HFF-Myc (cell line): Measurements from ENCODE around the gene PATZ1.

Source experiments
- DNase-seq: peaks from one replicate; pipeline ENCODE4 v3.0.0-alpha.2; 2011; ENCODE audit warnings: low read depth; ENCODE audit errors: extremely low read depth
- H3K4me3 ChIP-seq: replicated peaks from 2 replicates; pipeline ENCODE4 v1.5.1; 2011; ENCODE audit warnings: low read depth, mild to moderate bottlenecking, control low read depth, low read length
- TF ChIP-seq, protein P1 (sequence below): IDR thresholded peaks from 2 replicates; pipeline ENCODE4 v1.5.1; 2012; ENCODE audit warnings: mild to moderate bottlenecking, low read depth, low read length, control low read depth; ENCODE audit errors: missing control alignments

Gene PATZ1

DNA sequence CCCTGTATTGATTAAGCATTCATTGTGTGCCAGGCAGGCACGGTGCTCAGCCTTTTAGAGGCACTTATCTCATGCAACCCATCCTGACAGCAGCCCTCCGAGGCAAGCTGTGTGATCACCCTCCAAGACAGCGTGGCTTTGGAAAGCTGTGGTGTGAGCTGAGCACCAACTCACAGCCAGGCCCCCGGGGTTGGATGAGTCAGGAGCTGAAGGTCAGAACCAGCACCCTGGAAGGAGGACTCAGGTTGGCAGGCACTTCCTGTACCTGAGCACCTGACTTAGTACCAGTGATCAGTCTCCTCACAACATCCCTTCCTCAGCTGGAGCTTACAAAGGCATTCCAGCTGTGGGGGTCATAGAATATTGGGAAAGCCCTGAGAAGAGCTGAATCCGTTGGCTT lies 9.0 kb downstream of the PATZ1 start:
- TF ChIP-seq, protein P1, sequence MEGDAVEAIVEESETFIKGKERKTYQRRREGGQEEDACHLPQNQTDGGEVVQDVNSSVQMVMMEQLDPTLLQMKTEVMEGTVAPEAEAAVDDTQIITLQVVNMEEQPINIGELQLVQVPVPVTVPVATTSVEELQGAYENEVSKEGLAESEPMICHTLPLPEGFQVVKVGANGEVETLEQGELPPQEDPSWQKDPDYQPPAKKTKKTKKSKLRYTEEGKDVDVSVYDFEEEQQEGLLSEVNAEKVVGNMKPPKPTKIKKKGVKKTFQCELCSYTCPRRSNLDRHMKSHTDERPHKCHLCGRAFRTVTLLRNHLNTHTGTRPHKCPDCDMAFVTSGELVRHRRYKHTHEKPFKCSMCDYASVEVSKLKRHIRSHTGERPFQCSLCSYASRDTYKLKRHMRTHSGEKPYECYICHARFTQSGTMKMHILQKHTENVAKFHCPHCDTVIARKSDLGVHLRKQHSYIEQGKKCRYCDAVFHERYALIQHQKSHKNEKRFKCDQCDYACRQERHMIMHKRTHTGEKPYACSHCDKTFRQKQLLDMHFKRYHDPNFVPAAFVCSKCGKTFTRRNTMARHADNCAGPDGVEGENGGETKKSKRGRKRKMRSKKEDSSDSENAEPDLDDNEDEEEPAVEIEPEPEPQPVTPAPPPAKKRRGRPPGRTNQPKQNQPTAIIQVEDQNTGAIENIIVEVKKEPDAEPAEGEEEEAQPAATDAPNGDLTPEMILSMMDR: no peak
- H3K4me3 ChIP-seq: no peak overlapping the region
- no peak for DNase-seq

- TF ChIP-seq, protein P1: no peak
- DNase-seq: no peak
- H3K4me3 ChIP-seq: no peak overlapping the region
Measured at GRCh38 chr22:31334329-31334728, 11.8 kb downstream of the PATZ1 start.

- H3K4me3 ChIP-seq: no peak overlapping the region
- TF ChIP-seq, protein P1: no peak
- DNase-seq: no peak
Measured at GRCh38 chr22:31333641-31334040, 12.5 kb downstream of the PATZ1 start.

- TF ChIP-seq, protein P1: no peak
- DNase-seq: no peak
- no peak overlapping the region for H3K4me3 ChIP-seq
Measured at GRCh38 chr22:31332886-31333285, 13.3 kb downstream of the PATZ1 start.

DNA sequence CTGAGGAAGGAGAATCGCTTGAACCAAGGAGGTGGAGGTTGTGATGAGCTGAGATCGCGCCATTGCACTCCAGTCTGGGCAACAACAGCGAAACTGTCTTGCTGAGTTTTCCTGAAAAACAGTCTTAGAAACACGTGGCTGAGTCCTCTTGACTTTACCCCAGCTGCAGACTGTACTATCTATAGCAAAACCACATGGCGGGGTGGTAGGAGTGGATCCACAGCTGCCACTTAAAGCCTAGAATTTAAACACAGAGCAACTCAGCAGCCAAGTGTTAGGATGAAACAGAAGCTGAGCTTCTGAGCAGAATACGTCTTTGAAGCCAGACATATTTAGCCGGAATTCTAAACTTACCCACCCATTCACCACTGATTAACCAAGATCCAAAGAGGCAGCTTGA lies 14.1 kb downstream of the PATZ1 start:
- no peak for DNase-seq
- H3K4me3 ChIP-seq: no peak overlapping the region
- TF ChIP-seq, protein P1: no peak

GRCh38 chr22:31329453-31330215 lies 16.5 kb downstream of the PATZ1 start:
- TF ChIP-seq, protein P1: no peak
- H3K4me3 ChIP-seq: no peak overlapping the region
- no peak for DNase-seq

DNA sequence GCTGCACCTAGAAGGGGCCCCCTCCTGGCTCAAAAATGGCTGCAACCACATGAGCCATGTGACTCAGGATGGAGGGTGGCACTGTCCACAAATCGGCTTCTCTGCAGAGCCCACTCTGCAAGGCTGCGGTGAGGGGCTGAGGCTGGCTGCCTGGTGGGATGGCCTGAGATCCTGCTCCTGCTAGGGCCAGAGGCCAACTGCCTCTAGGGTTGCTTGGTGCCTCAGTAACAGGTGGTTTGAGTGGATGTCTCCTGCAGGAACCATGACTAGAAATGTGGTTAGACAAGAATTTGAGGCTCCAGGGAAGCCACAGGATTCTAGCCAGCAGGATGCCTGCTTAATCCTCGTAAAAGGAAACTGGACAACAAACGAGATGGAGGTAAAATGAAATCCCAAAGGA lies 17.1 kb downstream of the PATZ1 start:
- TF ChIP-seq, protein P1: no peak
- no peak overlapping the region for H3K4me3 ChIP-seq
- DNase-seq: no peak
